GM23338 (cell line): ENCODE measurements around the gene SMIM13. TPM values are rescaled to one million over a fixed set of nuclear protein-coding genes. Genes with fewer than 3 reads are reported as not detected.

Experiments
- ATAC-seq: fragments of 200-7000 bp; cut with Tn5 transposase; 3 replicates; pipeline ENCODE4 v1.9.1; 2020
- DNase-seq: peaks from one replicate; pipeline ENCODE4 v3.0.0-alpha.2; 2015; ENCODE audit warnings: low spot score
- H2AFZ ChIP-seq: fragments of 200-600 bp; sonication (generic); 2 replicates; pipeline ENCODE4 v1.8.0; 2016; ENCODE audit warnings: antibody characterized with exemption, mild to moderate bottlenecking, moderate library complexity
- H3F3A ChIP-seq: fragments of 200-600 bp; sonication (generic); replicated peaks from 2 replicates; pipeline ENCODE4 v1.8.0; 2017; ENCODE audit warnings: antibody characterized with exemption, mixed run types, low read depth
- H3K27ac ChIP-seq: fragments of 200-600 bp; sonication (generic); 2 replicates; pipeline ENCODE4 v1.6.1; 2016; ENCODE audit warnings: low read depth
- H3K27me3 ChIP-seq: fragments of 200-600 bp; sonication (generic); 2 replicates; pipeline ENCODE4 v1.8.0; 2016; ENCODE audit warnings: mild to moderate bottlenecking, mixed run types, moderate library complexity; ENCODE audit not compliant: insufficient read depth
- H3K36me3 ChIP-seq: fragments of 200-600 bp; sonication (generic); 2 replicates; pipeline ENCODE4 v1.8.0; 2016; ENCODE audit warnings: mild to moderate bottlenecking; ENCODE audit not compliant: insufficient read depth
- H3K4me1 ChIP-seq: fragments of 200-600 bp; sonication (generic); 2 replicates; pipeline ENCODE4 v1.8.0; 2016; ENCODE audit warnings: mild to moderate bottlenecking, moderate library complexity; ENCODE audit not compliant: insufficient read depth
- H3K4me2 ChIP-seq: fragments of 200-600 bp; sonication (generic); 2 replicates; pipeline ENCODE4 v1.7.1; 2017; ENCODE audit warnings: mixed run types
- H3K4me3 ChIP-seq: fragments of 200-600 bp; sonication (generic); 2 replicates; pipeline ENCODE4 v1.6.1; 2016; ENCODE audit warnings: mixed run types
- H3K79me2 ChIP-seq: fragments of 200-600 bp; sonication (generic); replicated peaks from 2 replicates; pipeline ENCODE4 v1.8.0; 2017; ENCODE audit warnings: mild to moderate bottlenecking; ENCODE audit not compliant: insufficient read depth
- H3K9me2 ChIP-seq: fragments of 200-600 bp; sonication (generic); 2 replicates; pipeline ENCODE4 v1.8.0; 2017; ENCODE audit not compliant: insufficient read depth
- H4K20me1 ChIP-seq: fragments of 200-600 bp; sonication (generic); replicated peaks from 2 replicates; pipeline ENCODE4 v1.8.0; 2017; ENCODE audit warnings: mild to moderate bottlenecking; ENCODE audit not compliant: insufficient read depth
- H3K27ac Mint-ChIP-seq: 2 replicates; pipeline ENCODE4 v1.8.0; 2020; ENCODE audit warnings: inconsistent platforms, mild to moderate bottlenecking, moderate library complexity, mixed read lengths
- H3K27me3 Mint-ChIP-seq: 3 replicates; pipeline ENCODE4 v1.8.0; 2022; ENCODE audit warnings: low read depth, mild to moderate bottlenecking, moderate library complexity, mixed read lengths, inconsistent platforms; ENCODE audit not compliant: insufficient read depth, poor library complexity
- H3K36me3 Mint-ChIP-seq: 3 replicates; pipeline ENCODE4 v1.8.0; 2021; ENCODE audit warnings: low read depth, mild to moderate bottlenecking, inconsistent platforms, moderate library complexity, mixed read lengths
- H3K4me1 Mint-ChIP-seq: 3 replicates; pipeline ENCODE4 v1.8.0; 2020; ENCODE audit warnings: mild to moderate bottlenecking, inconsistent platforms, mixed read lengths
- H3K4me3 Mint-ChIP-seq: 3 replicates; pipeline ENCODE4 v1.8.0; 2021; ENCODE audit warnings: moderate library complexity, mild to moderate bottlenecking, inconsistent platforms, mixed read lengths
- H3K9me3 Mint-ChIP-seq: 3 replicates; pipeline ENCODE4 v1.8.0; 2020; ENCODE audit warnings: moderate library complexity, mild to moderate bottlenecking, inconsistent platforms, mixed read lengths
- CREB1 ChIP-seq: fragments of 250-450 bp; sonication (Bioruptor Pico); IDR thresholded peaks from 2 replicates; pipeline ENCODE4 v1.5.0; 2020; ENCODE audit warnings: low read depth, mild to moderate bottlenecking, moderate library complexity
- ETS1 ChIP-seq: IDR thresholded peaks from 2 replicates; pipeline ENCODE4 v1.6.1; 2016; ENCODE audit warnings: antibody characterized with exemption
- EZH2phosphoT487 ChIP-seq: fragments of 200-600 bp; sonication (generic); IDR thresholded peaks from one replicate; pipeline ENCODE4 v1.8.1; 2018; ENCODE audit warnings: antibody characterized with exemption; ENCODE audit not compliant: unreplicated experiment
- NANOG ChIP-seq: IDR thresholded peaks from 2 replicates; pipeline ENCODE4 v1.6.1; 2016; ENCODE audit warnings: antibody characterized with exemption, borderline replicate concordance
- POLR2AphosphoS5 ChIP-seq: IDR thresholded peaks from 2 replicates; pipeline ENCODE4 v1.6.1; 2016; ENCODE audit warnings: antibody characterized with exemption, low read depth
- STAT1 ChIP-seq: IDR thresholded peaks from one replicate; pipeline ENCODE4 v1.6.1; 2016; ENCODE audit warnings: antibody characterized with exemption; ENCODE audit not compliant: unreplicated experiment
- ZNF331 ChIP-seq: fragments of 250-450 bp; sonication (Bioruptor Pico); IDR thresholded peaks from 2 replicates; pipeline ENCODE4 v1.5.0; 2020; ENCODE audit warnings: low read depth, mild to moderate bottlenecking, moderate library complexity
- ZNF462 ChIP-seq: fragments of 250-450 bp; sonication (Bioruptor Pico); IDR thresholded peaks from 2 replicates; pipeline ENCODE4 v1.5.0; 2020; ENCODE audit warnings: mild to moderate bottlenecking, moderate library complexity
- polyA plus RNA-seq: library from polyadenylated mRNA; unstranded; fragments of >200 nt; fragmentation: Nextera tagmentation; extraction: Ambion mirVana; gene quantifications from 2 replicates; pipeline ENCODE4 v1.2.1, GENCODE V29; 2016
- total RNA-seq: library from RNA; depleted of rRNA; stranded (reverse); fragments of >200 nt; shearing (Covaris generic); gene quantifications from 2 replicates; pipeline ENCODE4 v1.2.3, GENCODE V29; 2014

Gene SMIM13
- total and polyA plus RNA-seq, 2 experiments from 2014 or later: 7.2 to 12.7 TPM

DNA sequence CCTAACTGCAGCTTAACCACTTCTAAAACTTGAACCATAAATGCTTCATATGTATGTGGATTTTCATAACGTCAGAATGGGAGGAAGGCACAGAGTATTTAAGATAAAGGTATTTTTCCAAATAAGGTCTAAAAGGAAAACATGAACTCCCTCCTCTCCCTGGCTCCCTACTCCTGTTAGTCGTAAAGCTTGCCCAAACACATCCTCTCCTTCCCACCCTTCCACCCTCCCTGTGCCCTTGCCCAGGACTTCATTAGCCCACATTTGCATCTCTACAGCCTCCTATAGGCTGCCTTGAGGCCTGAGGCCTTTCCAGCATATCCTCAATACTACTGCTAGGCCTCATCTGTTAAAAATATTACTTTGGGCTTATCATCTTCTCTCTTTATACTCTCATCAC is 17.1 kb upstream of the SMIM13 start:
- ATAC-seq: peak; percentile 88

More for the DNA sequence above, 17.1 kb upstream of the SMIM13 start:
- TF ChIP-seq ETS1: no peak
- TF ChIP-seq POLR2AphosphoS5: no peak
- no peak for TF ChIP-seq ZNF331 (CRISPR knock-in tag)
- no peak for TF ChIP-seq STAT1
- TF ChIP-seq CREB1 (CRISPR knock-in tag): no peak
- no peak for TF ChIP-seq EZH2phosphoT487
- TF ChIP-seq ZNF462 (CRISPR knock-in tag): no peak
- TF ChIP-seq NANOG: no peak
- Histone ChIP-seq H2AFZ (peak overlapping the region; percentile 88), H3K27me3 (no peaks in the 10 kb centered on the region), H3K4me2 (peak overlapping the region; percentile 34; the same call in 1 of the 2 replicates), H4K20me1 (no peaks in the 10 kb centered on the region), H3K4me1 (peaks cover 16% of the 10 kb centered on the region), H3K36me3 (no peaks in the 10 kb centered on the region), H3K79me2 (no peaks in the 10 kb centered on the region), H3K9me2 (no peaks in the 10 kb centered on the region), H3F3A (no peaks in the 10 kb centered on the region), H3K4me3 (no peak overlapping the region), H3K27ac (no peak overlapping the region)
- H3K36me3 Mint-ChIP-seq: no peaks in the 10 kb centered on the region
- peak; percentile 12 for DNase-seq
- no peak overlapping the region for H3K27ac Mint-ChIP-seq
- H3K4me1 Mint-ChIP-seq: peaks cover 19% of the 10 kb centered on the region
- H3K4me3 Mint-ChIP-seq: no peak overlapping the region
- no peaks in the 10 kb centered on the region for H3K27me3 Mint-ChIP-seq
- no peaks in the 10 kb centered on the region for H3K9me3 Mint-ChIP-seq
